SK-N-SH (cell line): Measurements from ENCODE around the gene ARHGAP15. TPM values are rescaled to one million over a fixed set of nuclear protein-coding genes. Genes with fewer than 3 reads are reported as not detected.

ENCODE experiments used
- CTCF ChIA-PET: fragments of 300-600, 350-600 bp; formaldehyde crosslinking; extraction: SDS; loops from one replicate; lab custom pipeline; 2021; lab: Yijun Ruan, JAX
- POLR2A ChIA-PET: fragments of 350-600 bp; sonication (Branson Sonifier 250); formaldehyde crosslinking; extraction: SDS; loops from one replicate; lab custom pipeline; 2020; ENCODE audit warnings: antibody characterized with exemption, inconsistent platforms; lab: Yijun Ruan, JAX
- DNase-seq: peaks from one replicate; pipeline ENCODE4 v3.0.0; 2012
- H2AFZ ChIP-seq: fragments of 200-600 bp; sonication (generic); 2 replicates; pipeline ENCODE4 v1.8.1; 2016; ENCODE audit warnings: antibody characterized with exemption, mild to moderate bottlenecking, low read depth
- H3F3A ChIP-seq: fragments of 200-600 bp; sonication (generic); replicated peaks from 2 replicates; pipeline ENCODE3; 2016; ENCODE audit warnings: antibody characterized with exemption, mild to moderate bottlenecking; ENCODE audit not compliant: insufficient read depth
- H3K27ac ChIP-seq, 2 experiments: fragments of 200-500 bp in 1 of 2; fragments of 200-600 bp in 1 of 2; sonication (Bioruptor generic) in 1 of 2; sonication (generic), shearing (Covaris generic) in 1 of 2; 2 replicates each; pipeline versions ENCODE4 v1.5.1 to v1.6.1; 2014 to 2016; ENCODE audit warnings: low read depth in 2 of 2, inconsistent platforms in 1 of 2, low read length in 1 of 2, mild to moderate bottlenecking in 1 of 2, mixed read lengths in 1 of 2
- H3K27me3 ChIP-seq: fragments of 200-600 bp; sonication (generic), shearing (Covaris generic); 2 replicates; pipeline ENCODE4 v1.6.1; 2016; ENCODE audit warnings: mixed run types; ENCODE audit not compliant: insufficient read depth
- H3K36me3 ChIP-seq, 2 experiments: fragments of 200-500 bp in 1 of 2; fragments of 200-600 bp in 1 of 2; sonication (Bioruptor generic) in 1 of 2; sonication (generic) in 1 of 2; replicated peaks in 1 of 2; 2 replicates each; pipeline versions ENCODE3 to v1.5.1; 2014 to 2016; ENCODE audit warnings: low read length in 1 of 2, mild to moderate bottlenecking in 1 of 2; ENCODE audit not compliant: insufficient read depth in 2 of 2, control insufficient read depth in 1 of 2
- H3K4me1 ChIP-seq, 2 experiments: fragments of 200-500 bp in 1 of 2; fragments of 200-600 bp in 1 of 2; sonication (Bioruptor generic) in 1 of 2; sonication (generic), shearing (Covaris generic) in 1 of 2; 2 replicates each; pipeline versions ENCODE4 v1.5.1 to v1.6.1; 2014 to 2016; ENCODE audit warnings: low read depth in 1 of 2, low read length in 1 of 2, mixed run types in 1 of 2; ENCODE audit not compliant: insufficient read depth in 2 of 2, control insufficient read depth in 1 of 2
- H3K4me2 ChIP-seq: fragments of 200-600 bp; sonication (generic), shearing (Covaris generic); 2 replicates; pipeline ENCODE4 v1.6.1; 2017; ENCODE audit warnings: mixed run types
- H3K4me3 ChIP-seq, 2 experiments: fragments of 200-500 bp in 1 of 2; fragments of 200-600 bp in 1 of 2; sonication (Bioruptor generic) in 1 of 2; sonication (generic), shearing (Covaris generic) in 1 of 2; 2 replicates each; pipeline versions ENCODE4 v1.5.1 to v1.8.1; 2014 to 2016; ENCODE audit warnings: low read depth in 2 of 2, inconsistent platforms in 1 of 2, low read length in 1 of 2, mild to moderate bottlenecking in 1 of 2, mixed read lengths in 1 of 2, moderate library complexity in 1 of 2
- H3K79me2 ChIP-seq: fragments of 200-600 bp; sonication (generic); 2 replicates; pipeline ENCODE4 v1.8.1; 2017; ENCODE audit warnings: mild to moderate bottlenecking; ENCODE audit not compliant: insufficient read depth
- H3K9ac ChIP-seq: fragments of 200-600 bp; sonication (generic); 2 replicates; pipeline ENCODE4 v1.6.1; 2017; ENCODE audit warnings: mixed run types
- H3K9me2 ChIP-seq: fragments of 200-600 bp; sonication (generic); 2 replicates; pipeline ENCODE4 v1.6.1; 2017; ENCODE audit warnings: mixed run types
- H3K9me3 ChIP-seq: fragments of 200-600 bp; sonication (generic); 2 replicates; pipeline ENCODE4 v1.6.1; 2017; ENCODE audit warnings: mixed run types, mild to moderate bottlenecking, moderate library complexity
- H4K20me1 ChIP-seq: fragments of 200-600 bp; sonication (generic); 2 replicates; pipeline ENCODE4 v1.6.1; 2017; ENCODE audit warnings: mild to moderate bottlenecking, mixed run types; ENCODE audit not compliant: insufficient read depth
- CHD2 ChIP-seq: fragments of 150-350 bp; IDR thresholded peaks from 2 replicates; pipeline ENCODE4 v1.6.1; 2018; ENCODE audit warnings: low read length; ENCODE audit not compliant: partially characterized antibody
- CTCF ChIP-seq: fragments of 200-600 bp; sonication (generic); IDR thresholded peaks from 2 replicates; pipeline ENCODE4 v1.6.1; 2017; ENCODE audit warnings: antibody characterized with exemption, mild to moderate bottlenecking, moderate library complexity
- ELF1 ChIP-seq: IDR thresholded peaks from 2 replicates; pipeline ENCODE4 v1.4.0; 2012
- FOSL2 ChIP-seq: IDR thresholded peaks from 2 replicates; pipeline ENCODE4 v1.4.0; 2012; ENCODE audit warnings: low read depth, mild to moderate bottlenecking, moderate library complexity, borderline replicate concordance
- FOXJ3 ChIP-seq: sonication (generic); formaldehyde crosslinking; IDR thresholded peaks from 2 replicates; pipeline ENCODE4 v1.5.1; 2020; ENCODE audit warnings: mild to moderate bottlenecking, missing genetic modification reagents
- FOXM1 ChIP-seq: IDR thresholded peaks from 2 replicates; pipeline ENCODE4 v1.4.0; 2012; ENCODE audit warnings: low read depth, mild to moderate bottlenecking
- GATA2 ChIP-seq: sonication (generic); formaldehyde crosslinking; IDR thresholded peaks from 2 replicates; pipeline ENCODE4 v1.5.0; 2020; ENCODE audit warnings: mild to moderate bottlenecking, missing genetic modification reagents
- JUND ChIP-seq: IDR thresholded peaks from 2 replicates; pipeline ENCODE4 v1.4.0; 2012
- MEF2A ChIP-seq: IDR thresholded peaks from 2 replicates; pipeline ENCODE4 v1.4.0; 2012; ENCODE audit warnings: low read depth, borderline replicate concordance
- NRF1 ChIP-seq: IDR thresholded peaks from 2 replicates; pipeline ENCODE4 v1.6.1; 2012; ENCODE audit warnings: low read depth, mild to moderate bottlenecking, low read length
- PBX3 ChIP-seq: IDR thresholded peaks from 2 replicates; pipeline ENCODE4; 2012
- POLR2AphosphoS5 ChIP-seq: IDR thresholded peaks from 2 replicates; pipeline ENCODE4 v1.6.1; 2012; ENCODE audit warnings: low read depth, low read length
- RAD21 ChIP-seq: IDR thresholded peaks from 2 replicates; pipeline ENCODE4 v1.6.1; 2012; ENCODE audit warnings: mild to moderate bottlenecking, low read length
- REST ChIP-seq: IDR thresholded peaks from 2 replicates; pipeline ENCODE4 v1.6.1; 2012; ENCODE audit warnings: mild to moderate bottlenecking, low read depth, low read length, moderate library complexity
- RFX5 ChIP-seq: IDR thresholded peaks from 2 replicates; pipeline ENCODE4 v1.6.1; 2012; ENCODE audit warnings: mild to moderate bottlenecking, improper control_type of control experiment, low read length
- RXRA ChIP-seq: IDR thresholded peaks from 2 replicates; pipeline ENCODE4 v1.4.0; 2012; ENCODE audit warnings: low read depth, mild to moderate bottlenecking, borderline replicate concordance
- SIN3A ChIP-seq: IDR thresholded peaks from 2 replicates; pipeline ENCODE4 v1.6.1; 2012; ENCODE audit warnings: low read depth, mild to moderate bottlenecking, low read length, moderate library complexity, borderline replicate concordance
- SMC3 ChIP-seq: IDR thresholded peaks from 2 replicates; pipeline ENCODE4 v1.6.1; 2012; ENCODE audit warnings: low read depth, low read length, improper control_type of control experiment
- TEAD4 ChIP-seq: IDR thresholded peaks from 2 replicates; pipeline ENCODE4 v1.4.0; 2012; ENCODE audit warnings: mild to moderate bottlenecking, borderline replicate concordance; ENCODE audit not compliant: insufficient read depth
- USF1 ChIP-seq: IDR thresholded peaks from 2 replicates; pipeline ENCODE4 v1.4.0; 2012; ENCODE audit warnings: low read depth, borderline replicate concordance
- USF2 ChIP-seq: fragments of 150-350 bp; IDR thresholded peaks from 2 replicates; pipeline ENCODE4 v1.6.1; 2017; ENCODE audit warnings: antibody characterized with exemption, low read length, low read depth, borderline replicate concordance
- YY1 ChIP-seq: IDR thresholded peaks from 2 replicates; pipeline ENCODE4 v1.4.0; 2012; ENCODE audit warnings: low read depth, mild to moderate bottlenecking
- WGBS: methylation state at CpG from one replicate; pipeline ENCODE4 v1.1.6; 2017; ENCODE audit warnings: low lambda C conversion rate; 5-methylcytosine and 5-hydroxymethylcytosine counted together
- polyA plus RNA-seq, 3 experiments: library from polyadenylated mRNA; depleted of rRNA; stranded (reverse); fragments of >200 nt; gene quantifications; 2 replicates each; pipeline ENCODE4 v1.2.3, GENCODE V29; 2012

Gene ARHGAP15
- polyA plus RNA-seq, 1 of the 3 experiments (the other 2 are of a cell fraction): not detected

GRCh38 chr2:143525402-143525860, 396.2 kb downstream of the ARHGAP15 start:
- Histone ChIP-seq H3K9me3 (no peaks in the 10 kb centered on the region), H3K4me2 (no peak overlapping the region), H3K27me3 (no peaks in the 10 kb centered on the region), H3F3A (no peaks in the 10 kb centered on the region), H3K27ac (no peak overlapping the region), H3K9me2 (no peaks in the 10 kb centered on the region), H3K4me1 (peaks cover 7 to 20% of the 10 kb centered on the region in 2 experiments; a peak in 3 of 4 replicates), H3K9ac (no peak overlapping the region), H3K4me3 (no peak overlapping the region)
- 51% methylated on average over 2 of the region's 2 CpGs for WGBS
- POLR2A ChIA-PET: interaction anchor here (1.1 kb wide), 1 partner anchor 20 kb away, joined by 3 read pairs; no protein-coding TSS in a partner anchor
- no peak for DNase-seq
- CTCF ChIA-PET: interaction anchor here (0.7 to 2.3 kb wide), 2 partner anchors 12 to 352 kb away, joined by 3 to 8 read pairs; no protein-coding TSS in a partner anchor
- TF ChIP-seq FOSL2 (no peak), TEAD4 (no peak), YY1 (no peak), PBX3 (no peak), USF1 (no peak), SIN3A (no peak), FOXM1 (no peak), POLR2AphosphoS5 (no peak), CTCF (no peak), RFX5 (no peak), SMC3 (no peak), CHD2 (no peak), JUND (no peak)
- TF ChIP-seq, all 33 proteins: peak for 0
- H3K79me2 ChIP-seq: no peaks in the 10 kb centered on the region
- no peaks in the 10 kb centered on the region for H4K20me1 ChIP-seq
- H3K36me3 ChIP-seq: no peaks in the 10 kb centered on the region
- H2AFZ ChIP-seq: peak overlapping the region; percentile 53; the same call in 1 of the 2 replicates

GRCh38 chr2:143526498-143526897, 397.3 kb downstream of the ARHGAP15 start:
- ChIA-PET POLR2A (interaction anchor here (1.1 kb wide), 1 partner anchor 19 kb away, joined by 3 read pairs; no protein-coding TSS in a partner anchor), CTCF (interaction anchor here (2.3 kb wide), 1 partner anchor 13 kb away, joined by 8 read pairs; no protein-coding TSS in a partner anchor)
- H3K9me2 ChIP-seq: no peaks in the 10 kb centered on the region
- no peaks in the 10 kb centered on the region for H3K36me3 ChIP-seq
- no peak overlapping the region for H3K4me2 ChIP-seq
- no peak overlapping the region for H3K27ac ChIP-seq
- no peak overlapping the region for H3K4me3 ChIP-seq
- no peaks in the 10 kb centered on the region for H3K9me3 ChIP-seq
- no peak overlapping the region for H3K9ac ChIP-seq
- no peaks in the 10 kb centered on the region for H3K27me3 ChIP-seq
- no peaks in the 10 kb centered on the region for H3K79me2 ChIP-seq
- no peaks in the 10 kb centered on the region for H3F3A ChIP-seq
- H2AFZ ChIP-seq: no peak overlapping the region
- no peaks in the 10 kb centered on the region for H4K20me1 ChIP-seq
- no peak for DNase-seq
- peaks cover 7 to 25% of the 10 kb centered on the region in 2 experiments; a peak in 3 of 4 replicates for H3K4me1 ChIP-seq
- TF ChIP-seq ELF1 (no peak), YY1 (no peak), RXRA (no peak), GATA2 (CRISPR knock-in tag) (no peak), NRF1 (no peak), FOXJ3 (CRISPR knock-in tag) (no peak), POLR2AphosphoS5 (no peak), MEF2A (no peak), USF2 (no peak), REST (no peak), RAD21 (no peak), JUND (no peak)
